PC-3 (cell line): ENCODE data around the gene IGF2BP2. TPM values are rescaled to one million over a fixed set of nuclear protein-coding genes. Genes with fewer than 3 reads are reported as not detected.

Experiments
- ATAC-seq: fragments of 200-7000 bp; cut with Tn5 transposase; 2 replicates; pipeline ENCODE4 v1.9.1; 2020; ENCODE audit warnings: mild to moderate bottlenecking, moderate library complexity
- BruUV-seq: library from RNA; stranded (reverse); fragments of 400-500 nt; replicated peaks from 2 replicates; lab custom pipeline; 2021; lab: Mats Ljungman, UMichigan
- CTCF ChIA-PET: fragments of 300-600 bp; sonication (Branson Sonifier 250); formaldehyde crosslinking; loops from one replicate; lab custom pipeline; 2022; ENCODE audit warnings: antibody characterized with exemption; lab: Charles Lee
- POLR2A ChIA-PET: fragments of 300-600 bp; sonication (Branson Sonifier 250); formaldehyde crosslinking; loops from one replicate; lab custom pipeline; 2022; ENCODE audit warnings: antibody characterized with exemption; ENCODE audit not compliant: unreplicated experiment; lab: Charles Lee
- DNase-seq: peaks from one replicate; pipeline ENCODE4 v3.0.0-alpha.2; 2015
- H2AFZ ChIP-seq: fragments of 300-600 bp; sonication (generic); 2 replicates; pipeline ENCODE4 v1.6.0; 2016; ENCODE audit warnings: antibody characterized with exemption, low read length
- H3F3A ChIP-seq: fragments of 300-600 bp; sonication (generic); one replicate; pipeline ENCODE4 v1.6.0; 2017; ENCODE audit warnings: antibody characterized with exemption, low read length, control low read depth, mild to moderate bottlenecking; ENCODE audit not compliant: unreplicated experiment
- H3K27ac ChIP-seq: fragments of 300-600 bp; sonication (generic); 2 replicates; pipeline ENCODE4 v1.5.1; 2016; ENCODE audit warnings: mild to moderate bottlenecking, low read length
- H3K27me3 ChIP-seq: fragments of 300-600 bp; sonication (generic); 2 replicates; pipeline ENCODE4 v1.6.1; 2016; ENCODE audit warnings: low read length, mixed read lengths
- H3K36me3 ChIP-seq: fragments of 300-600 bp; sonication (generic); 2 replicates; pipeline ENCODE4 v1.6.1; 2016; ENCODE audit warnings: low read depth, mixed run types, low read length, mixed read lengths
- H3K4me1 ChIP-seq: fragments of 300-600 bp; sonication (generic); 2 replicates; pipeline ENCODE4 v1.5.1; 2016; ENCODE audit warnings: low read length; ENCODE audit not compliant: insufficient read depth
- H3K4me2 ChIP-seq: fragments of 300-600 bp; sonication (generic); 2 replicates; pipeline ENCODE4 v1.6.0; 2016; ENCODE audit warnings: low read length
- H3K4me3 ChIP-seq: fragments of 300-600 bp; sonication (generic); 2 replicates; pipeline ENCODE4 v1.5.1; 2016; ENCODE audit warnings: mild to moderate bottlenecking, low read length, mixed read lengths
- H3K79me2 ChIP-seq: fragments of 300-600 bp; sonication (generic); 2 replicates; pipeline ENCODE4 v1.6.1; 2017; ENCODE audit warnings: low read length, mixed read lengths
- H3K9ac ChIP-seq: fragments of 300-600 bp; sonication (generic); 2 replicates; pipeline ENCODE4 v1.6.0; 2016; ENCODE audit warnings: mild to moderate bottlenecking, low read length
- H3K9me2 ChIP-seq: fragments of 300-600 bp; sonication (generic); replicated peaks from 2 replicates; pipeline ENCODE4 v1.6.1; 2016; ENCODE audit warnings: mixed run types, low read length, mixed read lengths
- H3K9me3 ChIP-seq: fragments of 300-600 bp; sonication (generic); 2 replicates; pipeline ENCODE4 v1.6.1; 2016; ENCODE audit warnings: low read length, mixed read lengths
- H4K20me1 ChIP-seq: fragments of 300-600 bp; sonication (generic); 2 replicates; pipeline ENCODE4 v1.6.1; 2016; ENCODE audit warnings: low read length, mixed read lengths
- EZH2 ChIP-seq: fragments of 300-600 bp; sonication (generic); IDR thresholded peaks from one replicate; pipeline ENCODE4 v1.6.1; 2017; ENCODE audit warnings: antibody characterized with exemption, mild to moderate bottlenecking, low read length; ENCODE audit not compliant: unreplicated experiment
- EZH2phosphoT487 ChIP-seq: fragments of 300-600 bp; sonication (generic); IDR thresholded peaks from 2 replicates; pipeline ENCODE4 v1.6.1; 2018; ENCODE audit warnings: mild to moderate bottlenecking, antibody characterized with exemption, low read length, borderline replicate concordance
- intact Hi-C: fragments of 100-400 bp; cut with micrococcal nuclease; formaldehyde crosslinking; loops from 2 replicates; pipeline ENCODE4 v1.9.0; 2023
- total RNA-seq: library from RNA; depleted of rRNA; stranded (reverse); fragments of >200 nt; gene quantifications from 2 replicates; pipeline ENCODE4 v1.2.3, GENCODE V29; 2014
- TF ChIP-seq, protein P1 (sequence below): fragments of 300-600 bp; sonication (generic); conservative IDR thresholded peaks from 2 replicates; pipeline ENCODE4 v1.5.1; 2017; ENCODE audit warnings: antibody characterized with exemption, low read depth, mild to moderate bottlenecking, low read length

Gene IGF2BP2
- total RNA-seq, 1 experiment from 2014 or later, result 81.2 TPM

DNA sequence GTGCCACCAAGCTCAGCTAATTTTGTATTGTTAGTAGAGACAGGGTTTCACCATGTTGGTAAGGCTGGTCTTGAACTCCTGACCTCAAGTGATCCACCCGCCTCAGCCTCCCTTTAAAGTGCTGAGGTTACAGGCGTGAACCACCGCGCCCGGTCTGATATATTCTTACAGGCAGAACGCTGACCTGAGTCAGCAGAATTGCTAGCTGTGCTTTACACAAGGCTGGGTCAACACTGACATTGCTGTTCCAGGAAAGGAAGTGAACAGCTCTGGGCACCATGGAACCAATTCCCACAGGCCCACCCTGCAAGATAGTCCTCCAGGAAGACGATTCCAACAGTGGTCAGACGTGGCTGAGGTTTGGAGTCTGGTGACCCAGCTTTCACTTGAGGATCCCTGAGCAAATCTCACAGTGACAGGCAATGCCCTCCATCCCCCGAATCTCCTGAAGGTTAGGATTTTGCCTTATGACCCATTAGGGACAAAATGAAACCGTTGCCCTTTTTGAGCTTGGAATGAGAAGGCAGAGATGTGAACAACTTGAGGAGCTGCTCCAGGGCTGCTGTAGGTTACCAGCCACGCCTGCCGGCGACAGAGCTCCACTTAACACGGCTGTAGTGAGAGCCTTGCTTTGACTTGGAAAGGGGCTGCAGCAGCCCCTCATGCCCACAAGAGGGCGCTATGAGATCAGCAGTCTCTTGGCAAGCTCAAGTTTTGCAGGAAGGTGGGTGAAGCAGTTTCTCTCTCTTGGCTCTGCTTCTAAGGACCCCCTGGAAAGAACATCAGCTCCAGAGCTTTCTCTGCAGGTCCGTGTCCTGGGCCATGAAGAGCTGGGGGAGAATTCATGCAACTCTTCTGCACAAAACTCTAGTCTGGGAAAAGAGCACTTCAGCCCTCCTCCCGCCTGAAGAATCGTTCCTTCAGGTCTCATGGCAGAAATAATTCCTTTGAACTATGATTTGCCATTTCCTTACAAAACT, 164.6 kb downstream of the IGF2BP2 start:
- no peaks in the 10 kb centered on the region for H3K9me2 ChIP-seq
- ATAC-seq (peak; percentile 34), DNase-seq (peak; percentile 93)
- POLR2A ChIA-PET, result interaction anchor here (0.5 to 0.8 kb wide), 6 partner anchors 15 to 181 kb away, joined by 3 to 17 read pairs (median 7); no protein-coding TSS in a partner anchor
- H3K4me1 ChIP-seq, result peaks cover 55% of the 10 kb centered on the region
- BruUV-seq, result no TSS peak
- no peaks in the 10 kb centered on the region for H4K20me1 ChIP-seq
- TF ChIP-seq EZH2, result no peak
- no peak for TF ChIP-seq EZH2phosphoT487
- TF ChIP-seq, protein P1, sequence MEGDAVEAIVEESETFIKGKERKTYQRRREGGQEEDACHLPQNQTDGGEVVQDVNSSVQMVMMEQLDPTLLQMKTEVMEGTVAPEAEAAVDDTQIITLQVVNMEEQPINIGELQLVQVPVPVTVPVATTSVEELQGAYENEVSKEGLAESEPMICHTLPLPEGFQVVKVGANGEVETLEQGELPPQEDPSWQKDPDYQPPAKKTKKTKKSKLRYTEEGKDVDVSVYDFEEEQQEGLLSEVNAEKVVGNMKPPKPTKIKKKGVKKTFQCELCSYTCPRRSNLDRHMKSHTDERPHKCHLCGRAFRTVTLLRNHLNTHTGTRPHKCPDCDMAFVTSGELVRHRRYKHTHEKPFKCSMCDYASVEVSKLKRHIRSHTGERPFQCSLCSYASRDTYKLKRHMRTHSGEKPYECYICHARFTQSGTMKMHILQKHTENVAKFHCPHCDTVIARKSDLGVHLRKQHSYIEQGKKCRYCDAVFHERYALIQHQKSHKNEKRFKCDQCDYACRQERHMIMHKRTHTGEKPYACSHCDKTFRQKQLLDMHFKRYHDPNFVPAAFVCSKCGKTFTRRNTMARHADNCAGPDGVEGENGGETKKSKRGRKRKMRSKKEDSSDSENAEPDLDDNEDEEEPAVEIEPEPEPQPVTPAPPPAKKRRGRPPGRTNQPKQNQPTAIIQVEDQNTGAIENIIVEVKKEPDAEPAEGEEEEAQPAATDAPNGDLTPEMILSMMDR, result peak; percentile 99
- H2AFZ ChIP-seq, result no peak overlapping the region
- intact Hi-C loops, result loop anchor here (2.0 to 5.0 kb wide), 6 partner anchors 25 to 267 kb away; no protein-coding TSS in a partner anchor
- no peaks in the 10 kb centered on the region for H3K27me3 ChIP-seq
- H3K4me3 ChIP-seq, result no peak overlapping the region
- peaks cover 4% of the 10 kb centered on the region for H3K36me3 ChIP-seq
- H3F3A ChIP-seq, result peaks cover 9% of the 10 kb centered on the region
- H3K79me2 ChIP-seq, result no peaks in the 10 kb centered on the region
- peak overlapping the region; percentile 64 for H3K27ac ChIP-seq
- no peaks in the 10 kb centered on the region for H3K9me3 ChIP-seq
- H3K9ac ChIP-seq, result no peak overlapping the region
- CTCF ChIA-PET, result interaction anchor here (0.5 to 2.4 kb wide), 23 partner anchors 14 to 317 kb away, joined by 3 to 14 read pairs (median 4); partner anchors contain the start of gene SENP2
- peak overlapping the region; percentile 37 for H3K4me2 ChIP-seq

DNA sequence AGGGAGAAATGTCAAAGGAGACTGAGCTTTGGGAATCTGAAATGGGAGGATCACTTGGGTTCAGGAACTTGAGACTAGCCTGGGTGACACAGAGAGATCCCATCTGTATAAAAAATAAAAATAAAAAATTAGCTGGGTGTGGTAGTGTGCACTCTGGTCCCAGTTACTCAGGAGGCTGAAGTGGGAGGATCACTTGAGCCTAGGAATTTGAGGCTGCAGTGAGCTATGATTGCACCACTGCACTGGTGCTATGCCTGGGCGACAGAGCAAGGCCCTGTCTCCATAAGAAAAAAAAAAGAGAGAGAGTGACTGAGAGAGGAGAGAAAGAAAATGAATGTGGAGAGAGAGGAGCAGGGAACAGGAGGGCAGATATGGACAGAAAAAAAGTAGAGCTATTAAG, 165.9 kb downstream of the IGF2BP2 start:
- intact Hi-C loops, result loop anchor here (1.0 kb wide), 1 partner anchor 70 kb away; no protein-coding TSS in a partner anchor
- no peaks in the 10 kb centered on the region for H3K27me3 ChIP-seq
- H3K4me2 ChIP-seq, result peak overlapping the region; percentile 32; the same call in 1 of the 2 replicates
- H3K4me1 ChIP-seq, result peaks cover 55% of the 10 kb centered on the region
- H3F3A ChIP-seq, result peaks cover 9% of the 10 kb centered on the region
- TF ChIP-seq EZH2phosphoT487 (no peak), EZH2 (no peak)
- TF ChIP-seq, protein P1, result no peak
- no peak overlapping the region for H2AFZ ChIP-seq
- ChIA-PET POLR2A (interaction anchor here (0.6 to 1.4 kb wide), 2 partner anchors 100 to 565 kb away, joined by 3 read pairs; no protein-coding TSS in a partner anchor), CTCF (interaction anchor here (0.6 to 1.1 kb wide), 4 partner anchors 17 to 175 kb away, joined by 3 to 7 read pairs (median 4); no protein-coding TSS in a partner anchor)
- H3K79me2 ChIP-seq, result no peaks in the 10 kb centered on the region
- H3K9me2 ChIP-seq, result no peaks in the 10 kb centered on the region
- peak overlapping the region; percentile 64 for H3K27ac ChIP-seq
- no peak overlapping the region for H3K4me3 ChIP-seq
- ATAC-seq (peak; percentile 1; the same call in 1 of the 2 replicates), DNase-seq (no peak)
- BruUV-seq, result no TSS peak
- peaks cover 15% of the 10 kb centered on the region for H3K36me3 ChIP-seq
- no peak overlapping the region for H3K9ac ChIP-seq
- H3K9me3 ChIP-seq, result no peaks in the 10 kb centered on the region
- H4K20me1 ChIP-seq, result no peaks in the 10 kb centered on the region
